Activated T-helper 9 cell treated with anti-CD3 and anti-CD28 coated beads, Interleukin-2, amount 50 U/mL, for 16 hours (primary cell): Measurements from ENCODE around the gene CABLES2.

Experiments
- DNase-seq: peaks from one replicate; pipeline ENCODE4 v3.0.0-alpha.2; 2020; ENCODE audit warnings: low read depth

The CABLES2 gene

GRCh38 chr20:62404112-62404665 lies 2.9 kb downstream of the CABLES2 start:
- DNase-seq = no peak

- DNase-seq = no peak
Measured at GRCh38 chr20:62403331-62403730, 3.8 kb downstream of the CABLES2 start.

- no peak for DNase-seq
Measured at GRCh38 chr20:62402456-62403150, 4.5 kb downstream of the CABLES2 start.

GRCh38 chr20:62401331-62401779 lies 5.7 kb downstream of the CABLES2 start:
- DNase-seq = no peak

- DNase-seq = no peak
Measured at GRCh38 chr20:62400541-62400940, 6.5 kb downstream of the CABLES2 start.

- no peak for DNase-seq
Measured at GRCh38 chr20:62400021-62400420, 7.1 kb downstream of the CABLES2 start.

GRCh38 chr20:62398120-62398821 lies 8.8 kb downstream of the CABLES2 start:
- DNase-seq = no peak

GRCh38 chr20:62396367-62397239 lies 10.5 kb downstream of the CABLES2 start:
- no peak for DNase-seq

- no peak for DNase-seq
Measured at GRCh38 chr20:62395311-62396242, 11.5 kb downstream of the CABLES2 start.

- DNase-seq = no peak
Measured at GRCh38 chr20:62394248-62395245, 12.5 kb downstream of the CABLES2 start.

GRCh38 chr20:62393830-62394229 lies 13.3 kb downstream of the CABLES2 start:
- no peak for DNase-seq

GRCh38 chr20:62393335-62393665 lies 13.8 kb downstream of the CABLES2 start:
- DNase-seq = no peak

- no peak for DNase-seq
Measured at GRCh38 chr20:62392621-62393334, 14.3 kb downstream of the CABLES2 start.

- no peak for DNase-seq
Measured at GRCh38 chr20:62392077-62392418, 15.0 kb downstream of the CABLES2 start.

GRCh38 chr20:62391165-62392076 lies 15.7 kb downstream of the CABLES2 start:
- no peak for DNase-seq

GRCh38 chr20:62390317-62391164 lies 16.5 kb downstream of the CABLES2 start:
- DNase-seq = no peak

- DNase-seq = no peak
Measured at GRCh38 chr20:62389601-62390087, 17.4 kb downstream of the CABLES2 start.
